K562 (cell line): Measurements from ENCODE around the gene TMEM101. TPM values are rescaled to one million over a fixed set of nuclear protein-coding genes. Genes with fewer than 3 reads are reported as not detected.
A peak's percentile ranks its signal among the peaks of the same experiment; 100 is the strongest.

Source experiments
- ASH1L ChIP-seq: fragments of 450-650 bp; IDR thresholded peaks from 2 replicates; pipeline ENCODE4 v1.6.1; 2018; ENCODE audit warnings: borderline replicate concordance, mild to moderate bottlenecking, low read depth; ENCODE audit not compliant: partially characterized antibody
- BRF1 ChIP-seq: IDR thresholded peaks from 3 replicates; pipeline ENCODE4 v1.6.1; 2011; ENCODE audit warnings: borderline replicate concordance, mild to moderate bottlenecking; ENCODE audit not compliant: insufficient read length; ENCODE audit errors: extremely low read depth
- E2F3 ChIP-seq: fragments of 250-450 bp; sonication (Bioruptor Pico); IDR thresholded peaks from 2 replicates; pipeline ENCODE4 v1.4.0; 2020; ENCODE audit warnings: mild to moderate bottlenecking
- EGR1 ChIP-seq: fragments of 450-650 bp; conservative IDR thresholded peaks from 2 replicates; pipeline ENCODE4 v1.6.1; 2017; ENCODE audit warnings: mild to moderate bottlenecking
- IFI16 ChIP-seq: fragments of 250-450 bp; sonication (Bioruptor Pico); IDR thresholded peaks from 2 replicates; pipeline ENCODE4 v2.1.2; 2022; ENCODE audit warnings: mild to moderate bottlenecking, inconsistent platforms
- KAT7 ChIP-seq: sonication (generic); formaldehyde crosslinking; IDR thresholded peaks from 2 replicates; pipeline ENCODE4 v1.8.0; 2022; ENCODE audit warnings: missing genetic modification reagents, mild to moderate bottlenecking, borderline replicate concordance
- KDM1A ChIP-seq, 2 experiments: fragments of 450-650 bp; IDR thresholded peaks; 2 replicates each; pipeline ENCODE4 v1.6.1; 2016; ENCODE audit warnings: mild to moderate bottlenecking in 2 of 2
- LARP7 ChIP-seq: fragments of 450-650 bp; IDR thresholded peaks from 2 replicates; pipeline ENCODE4 v1.6.1; 2016
- MBD2 ChIP-seq: sonication (generic); IDR thresholded peaks from 2 replicates; pipeline ENCODE4 v1.6.1; 2016; ENCODE audit warnings: low read depth, borderline replicate concordance
- MYBL2 ChIP-seq, 2 experiments: fragments of 450-650 bp in 1 of 2; sonication (generic) in 1 of 2; formaldehyde crosslinking in 1 of 2; IDR thresholded peaks; 2 replicates each; pipeline versions ENCODE4 v1.6.1 to v1.8.1; 2017 to 2022; ENCODE audit warnings: borderline replicate concordance in 1 of 2, inconsistent platforms in 1 of 2, low read depth in 1 of 2, mild to moderate bottlenecking in 1 of 2, missing genetic modification reagents in 1 of 2, moderate library complexity in 1 of 2
- MYC ChIP-seq, 2 experiments: fragments of 250-450 bp in 1 of 2; sonication (Bioruptor Pico) in 1 of 2; IDR thresholded peaks; 2 replicates each; pipeline versions ENCODE4 v1.5.1 to v1.6.1; 2012 to 2021; ENCODE audit warnings: low read depth in 2 of 2, borderline replicate concordance in 1 of 2, improper control_type of control experiment in 1 of 2, low read length in 1 of 2, mild to moderate bottlenecking in 1 of 2, moderate library complexity in 1 of 2
- NONO ChIP-seq, 2 experiments: fragments of 200-400 bp in 1 of 2; fragments of 450-650 bp in 1 of 2; formaldehyde crosslinking in 1 of 2; IDR thresholded peaks; 2 replicates each; pipeline ENCODE4 v1.6.1; 2017; ENCODE audit warnings: low read depth in 2 of 2, mild to moderate bottlenecking in 2 of 2, moderate library complexity in 2 of 2, low read length in 1 of 2
- NRF1 ChIP-seq, 2 experiments: fragments of 450-650 bp; IDR thresholded peaks in 1 of 2; conservative IDR thresholded peaks in 1 of 2; 2 replicates each; pipeline ENCODE4 v1.6.1; 2014; ENCODE audit warnings: mild to moderate bottlenecking in 2 of 2
- PCBP2 ChIP-seq: fragments of 200-400 bp; formaldehyde crosslinking; IDR thresholded peaks from 2 replicates; pipeline ENCODE4 v1.6.1; 2018; ENCODE audit warnings: low read length, low read depth, mild to moderate bottlenecking, moderate library complexity; ENCODE audit not compliant: poor library complexity, severe bottlenecking
- TAF15 ChIP-seq: fragments of 200-400 bp; formaldehyde crosslinking; IDR thresholded peaks from 2 replicates; pipeline ENCODE4 v1.6.1; 2017; ENCODE audit warnings: mild to moderate bottlenecking, low read depth, low read length, moderate library complexity
- TCFL5 ChIP-seq: fragments of 250-450 bp; sonication (Bioruptor Pico); conservative IDR thresholded peaks from 2 replicates; pipeline ENCODE4 v1.6.1; 2021; ENCODE audit warnings: mild to moderate bottlenecking, moderate library complexity, matching md5 sums
- TFAM ChIP-seq: fragments of 250-450 bp; sonication (Bioruptor Pico); conservative IDR thresholded peaks from 2 replicates; pipeline ENCODE4 v1.5.0; 2021; ENCODE audit warnings: mild to moderate bottlenecking, moderate library complexity
- THRAP3 ChIP-seq: fragments of 450-650 bp; IDR thresholded peaks from 2 replicates; pipeline ENCODE4 v1.6.1; 2016; ENCODE audit warnings: mild to moderate bottlenecking, inconsistent platforms, borderline replicate concordance
- ZNF134 ChIP-seq: fragments of 250-450 bp; sonication (Bioruptor Pico); conservative IDR thresholded peaks from 2 replicates; pipeline ENCODE4 v1.4.0; 2020
- ZNF24 ChIP-seq: fragments of 450-650 bp; IDR thresholded peaks from 2 replicates; pipeline ENCODE4 v1.6.1; 2016
- ZNF408 ChIP-seq: fragments of 250-450 bp; sonication (Bioruptor Pico); IDR thresholded peaks from 2 replicates; pipeline ENCODE4 v1.4.0; 2020; ENCODE audit warnings: low read depth, mild to moderate bottlenecking, moderate library complexity
- polyA plus RNA-seq, 8 experiments: library from polyadenylated mRNA; depleted of rRNA in 4 of 8; stranded (reverse) in 5 of 8; unstranded in 3 of 8; fragments of >200 nt; fragmentation: Nextera tagmentation in 2 of 8; fragmentation: Illumina TruSeq in 1 of 8; extraction: Ambion mirVana in 2 of 8; extraction: Trizol in 1 of 8; gene quantifications; 2 replicates each; pipeline versions ENCODE4 v1.2.1 to v1.2.3, GENCODE V29; 2011 to 2014; ENCODE audit warnings: inconsistent platforms in 1 of 8, missing spikeins in 1 of 8
- total RNA-seq, 7 experiments: library from RNA; depleted of rRNA in 6 of 7; stranded (reverse); fragments of >200 nt in 6 of 7; fragmentation: Illumina TruSeq in 2 of 7; extraction: Trizol in 2 of 7; gene quantifications; 2 replicates each; pipeline versions ENCODE4 v1.2.1 to v1.2.3, GENCODE V29; 2011 to 2021; ENCODE audit warnings: low replicate concordance in 1 of 7
- TF ChIP-seq, protein P1 (sequence below): fragments of 450-650 bp; IDR thresholded peaks from 2 replicates; pipeline ENCODE4 v1.6.1; 2016; ENCODE audit warnings: low read depth, mild to moderate bottlenecking, moderate library complexity
- TF ChIP-seq, protein P2 (sequence below): fragments of 450-650 bp; IDR thresholded peaks from 2 replicates; pipeline ENCODE4 v1.6.1; 2016; ENCODE audit warnings: borderline replicate concordance
- TF ChIP-seq, protein P3 (sequence below): fragments of 450-650 bp; IDR thresholded peaks from 2 replicates; pipeline ENCODE4 v1.6.1; 2018; ENCODE audit not compliant: partially characterized antibody

TMEM101 gene
- total and polyA plus RNA-seq, 9 of the 15 experiments (the other 6 are each of a cell fraction or from before 2014, with no cell fraction given) = 21.2 to 110 (median 37.8) TPM

DNA sequence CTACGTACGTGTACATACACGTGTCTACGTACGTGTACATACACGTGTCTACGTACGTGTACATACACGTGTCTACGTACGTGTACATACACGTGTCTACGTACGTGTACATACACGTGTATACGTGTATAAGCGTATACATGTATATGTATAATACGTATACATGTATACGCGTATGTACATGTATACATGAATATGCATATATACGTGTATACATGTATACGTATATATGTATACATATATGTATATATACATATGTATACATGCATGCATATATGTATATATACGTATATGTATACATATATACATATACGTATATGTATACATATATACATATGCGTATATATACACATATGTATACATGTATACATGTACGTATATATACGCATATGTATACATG is 38.9 kb downstream of the TMEM101 start (continued):
- no peak for TF ChIP-seq BRF1
- no peak for TF ChIP-seq KAT7 (CRISPR knock-in tag)
- TF ChIP-seq, protein P1, sequence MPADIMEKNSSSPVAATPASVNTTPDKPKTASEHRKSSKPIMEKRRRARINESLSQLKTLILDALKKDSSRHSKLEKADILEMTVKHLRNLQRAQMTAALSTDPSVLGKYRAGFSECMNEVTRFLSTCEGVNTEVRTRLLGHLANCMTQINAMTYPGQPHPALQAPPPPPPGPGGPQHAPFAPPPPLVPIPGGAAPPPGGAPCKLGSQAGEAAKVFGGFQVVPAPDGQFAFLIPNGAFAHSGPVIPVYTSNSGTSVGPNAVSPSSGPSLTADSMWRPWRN = no peak
- no peak for TF ChIP-seq EGR1
- no peak for TF ChIP-seq TCFL5 (CRISPR knock-in tag)
- no peak for TF ChIP-seq PCBP2
- peak; percentile 90 for TF ChIP-seq ZNF408 (CRISPR knock-in tag)
- TF ChIP-seq, protein P2, sequence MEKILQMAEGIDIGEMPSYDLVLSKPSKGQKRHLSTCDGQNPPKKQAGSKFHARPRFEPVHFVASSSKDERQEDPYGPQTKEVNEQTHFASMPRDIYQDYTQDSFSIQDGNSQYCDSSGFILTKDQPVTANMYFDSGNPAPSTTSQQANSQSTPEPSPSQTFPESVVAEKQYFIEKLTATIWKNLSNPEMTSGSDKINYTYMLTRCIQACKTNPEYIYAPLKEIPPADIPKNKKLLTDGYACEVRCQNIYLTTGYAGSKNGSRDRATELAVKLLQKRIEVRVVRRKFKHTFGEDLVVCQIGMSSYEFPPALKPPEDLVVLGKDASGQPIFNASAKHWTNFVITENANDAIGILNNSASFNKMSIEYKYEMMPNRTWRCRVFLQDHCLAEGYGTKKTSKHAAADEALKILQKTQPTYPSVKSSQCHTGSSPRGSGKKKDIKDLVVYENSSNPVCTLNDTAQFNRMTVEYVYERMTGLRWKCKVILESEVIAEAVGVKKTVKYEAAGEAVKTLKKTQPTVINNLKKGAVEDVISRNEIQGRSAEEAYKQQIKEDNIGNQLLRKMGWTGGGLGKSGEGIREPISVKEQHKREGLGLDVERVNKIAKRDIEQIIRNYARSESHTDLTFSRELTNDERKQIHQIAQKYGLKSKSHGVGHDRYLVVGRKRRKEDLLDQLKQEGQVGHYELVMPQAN = no peak
- TF ChIP-seq THRAP3 = no peak
- no peak for TF ChIP-seq MYC (IDR thresholded peaks at IDR 0.05; ENCODE audit: low read depth, low read length)
- TF ChIP-seq MYC (CRISPR knock-in tag; IDR thresholded peaks at IDR 0.05; ENCODE audit: borderline replicate concordance, low read depth) = no peak
- TF ChIP-seq E2F3 (CRISPR knock-in tag) = no peak
- no peak for TF ChIP-seq TFAM
- no peak for TF ChIP-seq ZNF24
- no peak for TF ChIP-seq NRF1 (conservative IDR thresholded peaks at IDR 0.05 in 1 of 2, IDR thresholded peaks at IDR 0.05 in 1 of 2)
- no peak for TF ChIP-seq MYBL2 (IDR thresholded peaks at IDR 0.05; ENCODE audit: low read depth)
- TF ChIP-seq MYBL2 (CRISPR knock-in tag; IDR thresholded peaks at IDR 0.05; ENCODE audit: borderline replicate concordance) = no peak
- TF ChIP-seq IFI16 = no peak
- no peak for TF ChIP-seq ZNF134
- no peak for TF ChIP-seq LARP7
- 0 out of 4 replicates have a peak, but pooled peaks of 1 of the 2 experiments have one; percentile 17 for TF ChIP-seq KDM1A (IDR thresholded peaks at IDR 0.05)
- TF ChIP-seq ASH1L = no peak
- no peak for TF ChIP-seq MBD2
- TF ChIP-seq NONO (IDR thresholded peaks at IDR 0.05; ENCODE audit: low read depth in 2 of 2, low read length in 1 of 2) = no peak
- TF ChIP-seq TAF15 = no peak
- TF ChIP-seq, protein P3, sequence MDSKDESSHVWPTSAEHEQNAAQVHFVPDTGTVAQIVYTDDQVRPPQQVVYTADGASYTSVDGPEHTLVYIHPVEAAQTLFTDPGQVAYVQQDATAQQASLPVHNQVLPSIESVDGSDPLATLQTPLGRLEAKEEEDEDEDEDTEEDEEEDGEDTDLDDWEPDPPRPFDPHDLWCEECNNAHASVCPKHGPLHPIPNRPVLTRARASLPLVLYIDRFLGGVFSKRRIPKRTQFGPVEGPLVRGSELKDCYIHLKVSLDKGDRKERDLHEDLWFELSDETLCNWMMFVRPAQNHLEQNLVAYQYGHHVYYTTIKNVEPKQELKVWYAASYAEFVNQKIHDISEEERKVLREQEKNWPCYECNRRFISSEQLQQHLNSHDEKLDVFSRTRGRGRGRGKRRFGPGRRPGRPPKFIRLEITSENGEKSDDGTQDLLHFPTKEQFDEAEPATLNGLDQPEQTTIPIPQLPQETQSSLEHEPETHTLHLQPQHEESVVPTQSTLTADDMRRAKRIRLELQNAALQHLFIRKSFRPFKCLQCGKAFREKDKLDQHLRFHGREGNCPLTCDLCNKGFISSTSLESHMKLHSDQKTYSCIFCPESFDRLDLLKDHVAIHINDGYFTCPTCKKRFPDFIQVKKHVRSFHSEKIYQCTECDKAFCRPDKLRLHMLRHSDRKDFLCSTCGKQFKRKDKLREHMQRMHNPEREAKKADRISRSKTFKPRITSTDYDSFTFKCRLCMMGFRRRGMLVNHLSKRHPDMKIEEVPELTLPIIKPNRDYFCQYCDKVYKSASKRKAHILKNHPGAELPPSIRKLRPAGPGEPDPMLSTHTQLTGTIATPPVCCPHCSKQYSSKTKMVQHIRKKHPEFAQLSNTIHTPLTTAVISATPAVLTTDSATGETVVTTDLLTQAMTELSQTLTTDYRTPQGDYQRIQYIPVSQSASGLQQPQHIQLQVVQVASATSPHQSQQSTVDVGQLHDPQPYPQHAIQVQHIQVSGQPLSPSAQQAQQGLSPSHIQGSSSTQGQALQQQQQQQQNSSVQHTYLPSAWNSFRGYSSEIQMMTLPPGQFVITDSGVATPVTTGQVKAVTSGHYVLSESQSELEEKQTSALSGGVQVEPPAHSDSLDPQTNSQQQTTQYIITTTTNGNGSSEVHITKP = no peak
